PFSK-1 (cell line): Measurements from ENCODE around the gene P2RY6.

ENCODE experiments used
- POLR2AphosphoS5 ChIP-seq: IDR thresholded peaks from 2 replicates; pipeline ENCODE4 v1.6.1; 2012; ENCODE audit warnings: low read depth, mild to moderate bottlenecking, control low read depth, low read length, moderate library complexity
- SIN3A ChIP-seq: IDR thresholded peaks from 2 replicates; pipeline ENCODE4 v1.6.1; 2012; ENCODE audit warnings: mild to moderate bottlenecking, low read length, moderate library complexity, borderline replicate concordance; ENCODE audit not compliant: insufficient read depth
- TAF1 ChIP-seq: IDR thresholded peaks from 2 replicates; pipeline ENCODE4 v1.6.1; 2012; ENCODE audit warnings: low read length, control low read depth, borderline replicate concordance; ENCODE audit not compliant: insufficient read depth
- TF ChIP-seq, protein P1 (sequence below), 2 experiments: IDR thresholded peaks; 2 replicates each; pipeline versions ENCODE4 v1.6.1 to v1.8.0; 2011 to 2012; ENCODE audit warnings: low read depth in 2 of 2, low read length in 2 of 2, control low read depth in 1 of 2, inconsistent platforms in 1 of 2, mild to moderate bottlenecking in 1 of 2, moderate library complexity in 1 of 2; ENCODE audit not compliant: insufficient read depth in 1 of 2

DNA sequence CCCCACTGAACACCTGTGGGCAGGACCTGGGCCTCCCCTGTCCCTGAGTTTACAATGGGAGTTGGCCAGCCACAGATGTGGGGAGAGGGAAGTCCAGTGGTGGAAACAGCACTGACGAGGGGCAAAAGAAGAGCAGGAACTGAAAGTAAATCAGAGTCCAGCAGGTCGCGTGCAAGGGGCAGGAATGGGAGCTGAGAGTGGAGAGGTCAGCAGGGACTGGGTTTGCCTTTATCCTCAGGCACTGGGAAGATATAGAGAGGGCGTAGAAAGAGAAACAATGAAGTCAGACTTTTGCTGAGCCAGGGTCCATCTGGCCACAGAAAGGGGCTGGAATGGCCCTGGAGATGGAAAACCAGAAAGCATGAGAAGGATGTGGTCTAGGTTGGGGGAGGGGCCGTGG, 8.5 kb downstream of the P2RY6 start:
- TF ChIP-seq, protein P1, sequence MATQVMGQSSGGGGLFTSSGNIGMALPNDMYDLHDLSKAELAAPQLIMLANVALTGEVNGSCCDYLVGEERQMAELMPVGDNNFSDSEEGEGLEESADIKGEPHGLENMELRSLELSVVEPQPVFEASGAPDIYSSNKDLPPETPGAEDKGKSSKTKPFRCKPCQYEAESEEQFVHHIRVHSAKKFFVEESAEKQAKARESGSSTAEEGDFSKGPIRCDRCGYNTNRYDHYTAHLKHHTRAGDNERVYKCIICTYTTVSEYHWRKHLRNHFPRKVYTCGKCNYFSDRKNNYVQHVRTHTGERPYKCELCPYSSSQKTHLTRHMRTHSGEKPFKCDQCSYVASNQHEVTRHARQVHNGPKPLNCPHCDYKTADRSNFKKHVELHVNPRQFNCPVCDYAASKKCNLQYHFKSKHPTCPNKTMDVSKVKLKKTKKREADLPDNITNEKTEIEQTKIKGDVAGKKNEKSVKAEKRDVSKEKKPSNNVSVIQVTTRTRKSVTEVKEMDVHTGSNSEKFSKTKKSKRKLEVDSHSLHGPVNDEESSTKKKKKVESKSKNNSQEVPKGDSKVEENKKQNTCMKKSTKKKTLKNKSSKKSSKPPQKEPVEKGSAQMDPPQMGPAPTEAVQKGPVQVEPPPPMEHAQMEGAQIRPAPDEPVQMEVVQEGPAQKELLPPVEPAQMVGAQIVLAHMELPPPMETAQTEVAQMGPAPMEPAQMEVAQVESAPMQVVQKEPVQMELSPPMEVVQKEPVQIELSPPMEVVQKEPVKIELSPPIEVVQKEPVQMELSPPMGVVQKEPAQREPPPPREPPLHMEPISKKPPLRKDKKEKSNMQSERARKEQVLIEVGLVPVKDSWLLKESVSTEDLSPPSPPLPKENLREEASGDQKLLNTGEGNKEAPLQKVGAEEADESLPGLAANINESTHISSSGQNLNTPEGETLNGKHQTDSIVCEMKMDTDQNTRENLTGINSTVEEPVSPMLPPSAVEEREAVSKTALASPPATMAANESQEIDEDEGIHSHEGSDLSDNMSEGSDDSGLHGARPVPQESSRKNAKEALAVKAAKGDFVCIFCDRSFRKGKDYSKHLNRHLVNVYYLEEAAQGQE (IDR thresholded peaks at IDR 0.05; ENCODE audit: insufficient read depth in 1 of 2, low read depth in 2 of 2, low read length in 2 of 2): no peak
- TF ChIP-seq TAF1: no peak
- no peak for TF ChIP-seq SIN3A
- no peak for TF ChIP-seq POLR2AphosphoS5
